BJ (cell line): ENCODE results near the gene NPBWR2. TPM values are rescaled to one million over a fixed set of nuclear protein-coding genes. Genes with fewer than 3 reads are reported as not detected.

Source experiments
- CTCF ChIA-PET: fragments of 350-600 bp; formaldehyde crosslinking; extraction: SDS; loops from one replicate; lab custom pipeline; 2021; ENCODE audit warnings: antibody characterized with exemption, inconsistent platforms; lab: Yijun Ruan, JAX
- POLR2A ChIA-PET: fragments of 300-600 bp; sonication (Branson Sonifier 250); formaldehyde crosslinking; extraction: SDS; loops from one replicate; lab custom pipeline; 2021; ENCODE audit warnings: antibody characterized with exemption; lab: Charles Lee
- DNase-seq: peaks from one replicate; pipeline ENCODE4 v3.0.0-alpha.2; 2011; ENCODE audit warnings: low read depth
- H3K27me3 ChIP-seq: 2 replicates; pipeline ENCODE4 v1.6.0; 2011; ENCODE audit warnings: low read length; ENCODE audit not compliant: control insufficient read depth, insufficient read depth
- H3K36me3 ChIP-seq: 2 replicates; pipeline ENCODE4 v1.5.1; 2011; ENCODE audit warnings: low read length; ENCODE audit not compliant: control insufficient read depth, insufficient read depth
- H3K4me3 ChIP-seq: 2 replicates; pipeline ENCODE4 v1.5.1; 2011; ENCODE audit warnings: low read depth, mild to moderate bottlenecking, control low read depth, low read length
- CTCF ChIP-seq: IDR thresholded peaks from 2 replicates; pipeline ENCODE4 v1.5.1; 2011; ENCODE audit warnings: low read depth, mild to moderate bottlenecking, control low read depth, inconsistent platforms, low read length, moderate library complexity; ENCODE audit not compliant: insufficient read depth
- polyA plus RNA-seq: library from polyadenylated mRNA; depleted of rRNA; stranded (reverse); fragments of >200 nt; gene quantifications from 2 replicates; pipeline ENCODE4 v1.2.3, GENCODE V29; 2011

Gene NPBWR2
- polyA plus RNA-seq, 1 experiment, result not detected

GRCh38 chr20:64080013-64080812, 27.2 kb downstream of the NPBWR2 start, which contains the start of gene OPRL1:
TSS of gene OPRL1 (plus strand) at chr20:64080082. CDS start at chr20:64092721, 12,639 bp downstream.
- no peak for TF ChIP-seq CTCF
- no peaks in the 10 kb centered on the region; the same call in 1 of the 2 replicates for H3K36me3 ChIP-seq
- H3K27me3 ChIP-seq, result peaks cover 12% of the 10 kb centered on the region
- H3K4me3 ChIP-seq, result peak within 1 kb of the TSS; percentile 65
- CTCF ChIA-PET, result interaction anchor here (0.9 to 6.4 kb wide), 3 partner anchors 11 to 40 kb away, joined by 3 to 49 read pairs (median 31); partner anchors contain the start of gene TCEA2
- POLR2A ChIA-PET, result no interaction called here
- DNase-seq, result no peak

GRCh38 chr20:64079273-64080012, 27.9 kb downstream of the NPBWR2 start, which contains the start of gene RGS19:
TSS of gene RGS19 (minus strand) at chr20:64079518. CDS start at chr20:64076886, 2,632 bp downstream.
- CTCF ChIA-PET, result interaction anchor here (0.9 to 6.4 kb wide), 4 partner anchors 10 to 41 kb away, joined by 3 to 49 read pairs (median 18); partner anchors contain the start of gene TCEA2
- no peak for TF ChIP-seq CTCF
- POLR2A ChIA-PET, result no interaction called here
- H3K4me3 ChIP-seq, result peak within 1 kb of the TSS; percentile 65
- H3K27me3 ChIP-seq, result peaks cover 6% of the 10 kb centered on the region
- peaks cover under 1% of the 10 kb centered on the region for H3K36me3 ChIP-seq
- peak; percentile 7 for DNase-seq

GRCh38 chr20:64078934-64079272, 28.5 kb downstream of the NPBWR2 start:
- no peak for DNase-seq
- TF ChIP-seq CTCF, result no peak
- H3K36me3 ChIP-seq, result peaks cover 3% of the 10 kb centered on the region
- H3K27me3 ChIP-seq, result peaks cover 2% of the 10 kb centered on the region
- CTCF ChIA-PET, result interaction anchor here (1.7 to 6.4 kb wide), 3 partner anchors 10 to 42 kb away, joined by 6 to 49 read pairs (median 31); no protein-coding TSS in a partner anchor
- POLR2A ChIA-PET, result no interaction called here
- H3K4me3 ChIP-seq, result peak overlapping the region; percentile 65

GRCh38 chr20:64077876-64078551, 29.4 kb downstream of the NPBWR2 start:
- Histone ChIP-seq H3K27me3 (peaks cover 2% of the 10 kb centered on the region; the same call in 1 of the 2 replicates), H3K36me3 (peaks cover 5% of the 10 kb centered on the region), H3K4me3 (peak overlapping the region; percentile 65)
- ChIA-PET CTCF (interaction anchor here (0.6 to 4.3 kb wide), 3 partner anchors 9 to 1167 kb away, joined by 3 to 31 read pairs (median 6); no protein-coding TSS in a partner anchor), POLR2A (no interaction called here)
- no peak for TF ChIP-seq CTCF
- DNase-seq, result no peak
